SHP77 treated with DMSO at 0.1 percent for 48 hours (cell line): ENCODE data around the gene SGMS1.

Source experiments
- DNase-seq: peaks from one replicate; lab custom pipeline; 2025; lab: John Stamatoyannopoulos, UW

Gene SGMS1

GRCh38 chr10:50421026-50421719 lies 202.6 kb downstream of the SGMS1 start:
- no peak for DNase-seq

DNA sequence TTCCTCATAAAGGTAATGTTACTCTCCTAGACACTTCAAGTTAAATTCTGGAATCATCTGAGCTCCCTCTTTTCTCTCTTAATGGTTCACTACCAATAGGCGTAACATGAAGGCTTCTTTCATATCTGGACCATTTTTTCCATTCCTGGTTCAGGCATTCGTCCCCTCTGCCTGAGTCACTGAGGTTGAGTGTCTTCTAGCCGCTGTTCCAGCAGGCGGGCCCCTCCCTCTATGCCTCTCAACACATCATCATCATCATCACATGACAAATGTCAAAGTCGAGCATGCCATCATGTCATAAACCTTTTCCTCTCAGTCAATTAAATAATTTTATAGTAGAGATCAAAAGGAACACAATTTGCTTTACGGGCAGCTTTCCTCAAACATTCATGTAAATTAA lies 203.6 kb downstream of the SGMS1 start:
- DNase-seq: no peak

GRCh38 chr10:50419756-50420155 lies 204.0 kb downstream of the SGMS1 start:
- DNase-seq: no peak

DNA sequence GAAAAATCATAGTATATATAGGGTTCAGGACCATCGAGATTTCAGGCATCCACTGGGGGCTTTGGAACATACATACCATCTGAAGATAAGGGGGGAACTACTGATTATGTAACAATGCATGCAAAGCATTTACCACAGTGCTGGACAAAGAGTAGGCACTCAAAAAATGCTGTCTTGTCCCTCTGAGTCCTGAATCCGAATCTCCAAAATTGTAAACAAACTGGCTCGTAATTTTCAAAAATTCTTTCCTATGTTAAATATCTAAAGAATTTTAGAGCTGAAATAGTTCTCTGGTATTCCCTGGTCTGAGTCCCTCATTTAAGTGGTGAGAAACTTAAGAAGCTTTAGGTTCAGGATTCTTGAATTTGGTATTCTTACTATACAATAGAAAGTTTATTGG lies 204.7 kb downstream of the SGMS1 start:
- DNase-seq: no peak

GRCh38 chr10:50417886-50418830 lies 205.6 kb downstream of the SGMS1 start:
- DNase-seq: no peak

DNA sequence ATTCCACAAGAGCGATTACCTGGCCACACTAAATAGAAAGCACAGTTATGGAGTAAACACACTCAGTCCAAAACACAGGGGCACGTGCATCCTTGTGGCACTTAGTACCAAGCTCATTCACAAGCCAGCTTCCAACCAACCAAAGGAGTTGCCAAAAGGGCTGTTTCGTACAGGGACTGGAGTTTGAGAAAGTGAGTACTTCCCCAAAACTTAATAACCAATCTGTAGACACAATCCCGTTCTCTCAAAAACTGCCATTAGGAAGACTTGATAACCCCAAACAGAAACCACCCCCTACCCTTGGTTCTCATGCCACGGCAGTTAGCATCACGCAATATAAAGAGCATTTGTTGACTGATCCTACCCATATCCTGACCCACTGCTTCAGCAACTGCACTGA lies 206.3 kb downstream of the SGMS1 start:
- no peak for DNase-seq

GRCh38 chr10:50416881-50417280 lies 206.9 kb downstream of the SGMS1 start:
- DNase-seq: no peak

GRCh38 chr10:50416181-50416824 lies 207.5 kb downstream of the SGMS1 start:
- no peak for DNase-seq

- no peak for DNase-seq
Measured at GRCh38 chr10:50415292-50415691, 208.5 kb downstream of the SGMS1 start.

DNA sequence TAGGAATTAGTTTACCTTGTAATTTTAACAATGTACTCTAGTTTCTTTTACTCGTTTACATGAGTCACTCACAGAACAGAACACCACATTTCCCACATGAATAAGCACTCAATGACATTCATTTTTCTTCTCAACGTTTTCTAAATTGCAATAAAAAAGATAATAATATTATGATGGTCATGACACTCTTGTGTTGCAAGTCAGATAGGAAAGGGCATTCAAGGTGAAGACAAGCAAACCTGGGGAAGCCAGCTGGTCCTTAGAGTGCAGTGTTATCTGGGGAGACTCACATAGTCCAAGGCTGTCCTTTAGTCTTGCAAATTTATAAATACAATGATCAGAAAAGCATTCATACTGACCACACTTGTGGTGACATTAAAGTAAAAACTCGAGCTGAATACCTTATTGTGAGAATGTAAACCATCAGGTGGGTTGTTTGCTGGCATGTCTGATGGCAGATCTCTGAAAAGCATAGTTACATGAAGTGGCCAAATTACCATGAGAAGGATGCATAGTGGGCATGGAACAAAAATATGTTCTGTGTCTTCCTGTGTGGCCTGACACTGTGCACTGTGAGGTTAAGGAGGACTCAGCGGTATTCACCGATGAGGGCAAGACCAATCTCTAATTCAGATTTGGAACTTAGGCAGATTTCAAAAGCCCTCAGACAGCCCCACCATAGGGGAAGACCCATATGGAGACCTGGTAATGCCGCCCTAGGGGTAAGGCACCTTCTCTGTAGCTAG lies 213.5 kb downstream of the SGMS1 start:
- DNase-seq: no peak

GRCh38 chr10:50407076-50407801 lies 216.5 kb downstream of the SGMS1 start:
- DNase-seq: no peak

DNA sequence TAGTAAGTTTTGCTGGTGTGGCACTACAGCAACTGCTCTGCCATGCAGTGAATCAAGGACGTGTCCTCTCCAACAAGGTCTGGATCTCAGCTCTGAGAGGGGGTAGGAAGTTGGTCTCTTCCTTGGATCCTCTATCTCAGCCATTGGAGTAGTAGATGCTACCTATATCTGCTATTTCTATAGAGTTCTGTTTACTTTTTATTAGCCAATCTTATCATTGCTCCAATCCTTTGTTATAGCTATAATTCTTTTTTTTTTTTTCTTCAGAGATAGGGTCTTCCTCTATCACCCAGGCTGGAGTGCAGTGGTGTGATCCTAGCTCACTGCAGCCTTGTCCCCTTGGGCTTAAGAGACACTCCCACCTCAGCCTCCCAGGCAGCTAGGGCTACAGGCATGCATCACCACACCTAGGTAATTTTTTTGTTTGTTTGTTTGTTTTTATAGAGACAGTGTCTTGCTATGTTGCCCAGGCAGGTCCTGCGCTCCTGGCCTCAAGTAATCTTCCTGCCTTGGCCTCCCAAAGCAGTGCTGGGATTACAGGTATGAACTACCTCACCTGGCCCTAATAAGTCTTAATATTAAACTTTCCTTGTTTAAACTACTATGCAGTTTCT lies 217.2 kb downstream of the SGMS1 start:
- DNase-seq: no peak

GRCh38 chr10:50405723-50406122 lies 218.0 kb downstream of the SGMS1 start:
- DNase-seq: no peak

GRCh38 chr10:50404021-50404773 lies 219.6 kb downstream of the SGMS1 start:
- DNase-seq: no peak

- no peak for DNase-seq
Measured at GRCh38 chr10:50403074-50403473, 220.7 kb downstream of the SGMS1 start.

DNA sequence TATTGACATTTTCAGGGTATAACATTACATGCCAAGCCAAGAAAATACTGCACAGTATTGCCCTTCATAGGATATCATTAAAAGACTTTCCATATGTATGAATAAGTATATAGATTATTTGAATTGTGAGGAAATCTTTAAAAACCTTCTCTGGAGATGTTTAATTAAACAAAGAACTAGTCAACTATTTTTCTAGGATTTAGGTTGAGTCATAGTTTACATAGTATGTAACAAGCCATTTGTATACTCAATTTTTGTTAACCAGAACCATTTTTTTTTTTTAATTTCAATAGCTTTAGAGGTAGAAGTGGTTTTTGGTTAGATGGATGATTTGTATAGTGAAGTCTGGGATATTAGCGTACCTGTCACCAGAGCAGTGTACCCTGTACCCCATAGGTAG lies 221.3 kb downstream of the SGMS1 start:
- no peak for DNase-seq

DNA sequence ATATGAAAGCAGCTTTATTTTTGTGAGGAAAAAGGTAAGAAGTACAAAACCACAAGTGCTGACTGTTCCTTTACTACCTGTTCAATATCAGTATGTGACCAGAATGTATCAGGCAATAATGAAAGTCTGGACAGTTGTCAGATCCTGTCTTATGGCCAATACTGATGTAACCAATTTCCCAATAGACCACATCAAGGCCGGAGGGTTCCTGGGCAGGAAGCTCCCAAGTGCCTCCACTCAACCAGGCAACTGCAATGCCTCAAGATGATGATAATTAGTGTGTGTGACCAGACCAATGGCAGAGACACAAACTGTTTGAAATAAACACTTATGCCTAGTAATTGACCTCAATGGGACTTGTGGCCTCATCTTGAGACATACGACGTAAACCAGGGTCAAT lies 223.1 kb downstream of the SGMS1 start:
- DNase-seq: no peak

DNA sequence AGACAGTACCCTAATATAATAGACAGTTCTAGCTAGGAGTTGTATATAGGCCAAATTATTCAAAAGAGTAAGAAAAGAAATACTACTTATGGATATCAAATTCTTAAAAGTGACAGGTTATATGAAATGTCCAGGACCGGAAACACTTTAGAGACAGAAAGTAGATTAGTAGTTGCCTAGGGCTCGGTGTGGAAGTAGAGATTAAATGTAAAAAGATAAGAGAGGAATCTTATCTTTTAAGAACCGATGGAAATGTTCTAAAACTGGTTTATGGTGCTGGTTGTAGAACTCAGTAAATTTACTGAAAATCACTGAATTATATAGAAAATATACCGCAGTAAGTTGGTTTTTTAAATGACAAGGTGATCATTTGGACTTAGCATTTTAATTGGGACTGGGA lies 224.9 kb downstream of the SGMS1 start:
- DNase-seq: no peak

DNA sequence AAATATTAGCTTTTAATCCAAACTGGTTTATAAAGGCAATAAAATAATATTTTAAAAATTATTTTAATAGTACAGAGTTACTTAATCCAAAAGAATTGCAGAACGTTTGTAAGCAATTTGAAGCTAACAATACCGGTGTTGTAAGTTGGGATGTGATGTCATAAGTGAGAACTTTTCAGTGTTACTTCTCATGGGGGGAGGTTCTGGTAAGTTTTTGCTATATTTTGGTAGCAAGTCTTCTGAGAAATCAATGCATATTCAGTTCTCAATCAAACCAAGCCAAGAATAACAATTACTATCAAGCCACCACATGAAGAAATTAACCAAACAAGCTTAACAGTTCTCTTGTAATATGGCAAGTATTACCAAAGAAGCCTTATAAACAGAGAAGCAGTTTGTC lies 225.4 kb downstream of the SGMS1 start:
- no peak for DNase-seq
